ENCODE results near the gene BCCIP.

- TF ChIP-seq, protein P1, sequence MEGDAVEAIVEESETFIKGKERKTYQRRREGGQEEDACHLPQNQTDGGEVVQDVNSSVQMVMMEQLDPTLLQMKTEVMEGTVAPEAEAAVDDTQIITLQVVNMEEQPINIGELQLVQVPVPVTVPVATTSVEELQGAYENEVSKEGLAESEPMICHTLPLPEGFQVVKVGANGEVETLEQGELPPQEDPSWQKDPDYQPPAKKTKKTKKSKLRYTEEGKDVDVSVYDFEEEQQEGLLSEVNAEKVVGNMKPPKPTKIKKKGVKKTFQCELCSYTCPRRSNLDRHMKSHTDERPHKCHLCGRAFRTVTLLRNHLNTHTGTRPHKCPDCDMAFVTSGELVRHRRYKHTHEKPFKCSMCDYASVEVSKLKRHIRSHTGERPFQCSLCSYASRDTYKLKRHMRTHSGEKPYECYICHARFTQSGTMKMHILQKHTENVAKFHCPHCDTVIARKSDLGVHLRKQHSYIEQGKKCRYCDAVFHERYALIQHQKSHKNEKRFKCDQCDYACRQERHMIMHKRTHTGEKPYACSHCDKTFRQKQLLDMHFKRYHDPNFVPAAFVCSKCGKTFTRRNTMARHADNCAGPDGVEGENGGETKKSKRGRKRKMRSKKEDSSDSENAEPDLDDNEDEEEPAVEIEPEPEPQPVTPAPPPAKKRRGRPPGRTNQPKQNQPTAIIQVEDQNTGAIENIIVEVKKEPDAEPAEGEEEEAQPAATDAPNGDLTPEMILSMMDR (IDR thresholded peaks at IDR 0.05): no peak
- no peak for TF ChIP-seq HMGXB4 (CRISPR knock-in tag; IDR thresholded peaks at IDR 0.05)
- TF ChIP-seq, protein P2, sequence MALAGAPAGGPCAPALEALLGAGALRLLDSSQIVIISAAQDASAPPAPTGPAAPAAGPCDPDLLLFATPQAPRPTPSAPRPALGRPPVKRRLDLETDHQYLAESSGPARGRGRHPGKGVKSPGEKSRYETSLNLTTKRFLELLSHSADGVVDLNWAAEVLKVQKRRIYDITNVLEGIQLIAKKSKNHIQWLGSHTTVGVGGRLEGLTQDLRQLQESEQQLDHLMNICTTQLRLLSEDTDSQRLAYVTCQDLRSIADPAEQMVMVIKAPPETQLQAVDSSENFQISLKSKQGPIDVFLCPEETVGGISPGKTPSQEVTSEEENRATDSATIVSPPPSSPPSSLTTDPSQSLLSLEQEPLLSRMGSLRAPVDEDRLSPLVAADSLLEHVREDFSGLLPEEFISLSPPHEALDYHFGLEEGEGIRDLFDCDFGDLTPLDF (CRISPR knock-in tag; IDR thresholded peaks at IDR 0.05): no peak
- TF ChIP-seq, protein P3, sequence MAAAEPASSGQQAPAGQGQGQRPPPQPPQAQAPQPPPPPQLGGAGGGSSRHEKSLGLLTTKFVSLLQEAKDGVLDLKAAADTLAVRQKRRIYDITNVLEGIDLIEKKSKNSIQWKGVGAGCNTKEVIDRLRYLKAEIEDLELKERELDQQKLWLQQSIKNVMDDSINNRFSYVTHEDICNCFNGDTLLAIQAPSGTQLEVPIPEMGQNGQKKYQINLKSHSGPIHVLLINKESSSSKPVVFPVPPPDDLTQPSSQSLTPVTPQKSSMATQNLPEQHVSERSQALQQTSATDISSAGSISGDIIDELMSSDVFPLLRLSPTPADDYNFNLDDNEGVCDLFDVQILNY (CRISPR knock-in tag; IDR thresholded peaks at IDR 0.05): no peak
- TF ChIP-seq, protein P4, sequence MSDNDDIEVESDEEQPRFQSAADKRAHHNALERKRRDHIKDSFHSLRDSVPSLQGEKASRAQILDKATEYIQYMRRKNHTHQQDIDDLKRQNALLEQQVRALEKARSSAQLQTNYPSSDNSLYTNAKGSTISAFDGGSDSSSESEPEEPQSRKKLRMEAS (CRISPR knock-in tag; IDR thresholded peaks at IDR 0.05): no peak
These were observed 15.3 kb upstream of the BCCIP start for GRCh38 chr10:125808047-125808446.

Data from WTC11 (cell line).